Motor neuron (in vitro differentiated cells): Measurements from ENCODE around the gene AFP. TPM values are rescaled to one million over a fixed set of nuclear protein-coding genes. Genes with fewer than 3 reads are reported as not detected.

Source experiments
- ATAC-seq, 8 experiments: fragments of 200-7000 bp; cut with Tn5 transposase; replicated peaks in 6 of 8; 2 replicates each; pipeline ENCODE4 v1.8.0; 2021; ENCODE audit warnings: mild to moderate bottlenecking in 8 of 8, moderate library complexity in 8 of 8
- H3K27ac ChIP-seq, 2 donors: fragments of 250-450 bp; sonication (Bioruptor Pico); 2 replicates each; pipeline ENCODE4 v1.9.0; 2021; ENCODE audit warnings: antibody characterized with exemption in 2 of 2, mild to moderate bottlenecking in 2 of 2, moderate library complexity in 1 of 2
- H3K4me1 ChIP-seq, 2 donors: fragments of 250-450 bp; sonication (Bioruptor Pico); replicated peaks in 1 of 2; 2 replicates each; pipeline ENCODE4 v1.6.1; 2021; ENCODE audit warnings: antibody characterized with exemption in 2 of 2, mild to moderate bottlenecking in 2 of 2, moderate library complexity in 1 of 2
- H3K4me3 ChIP-seq, 5 donors: fragments of 250-450 bp; sonication (Bioruptor Pico); 2 replicates each; pipeline ENCODE4 v1.9.0; 2021; ENCODE audit warnings: antibody characterized with exemption in 5 of 5, mild to moderate bottlenecking in 5 of 5, moderate library complexity in 4 of 5
- WGBS, 10 experiments: fragments of 450-650 bp; shearing (Covaris generic); methylation state at CpG; one replicate each; pipeline ENCODE4 v1.0.0; 2022; 5-methylcytosine and 5-hydroxymethylcytosine counted together
- in situ Hi-C, 9 experiments: fragments of 400-800 bp; cut with MboI; loops; one replicate each; pipeline ENCODE4 v1.15.0; 2021; ENCODE audit warnings: low sequenced_read_pairs in 9 of 9, low pct_unique_long_range_greater_than_20kb in 2 of 9; ENCODE audit not compliant: unreplicated experiment in 9 of 9
- total RNA-seq, 8 experiments: library from RNA; unstranded; fragments of 300-600 nt; gene quantifications; 2 replicates each; pipeline versions ENCODE4 v1.2.3 to v1.2.4, GENCODE V29; 2022

AFP gene
- total RNA-seq, 8 experiments from 2014 or later = 0.33 to 3.4 (median 1.3) TPM; not detected in 4

DNA sequence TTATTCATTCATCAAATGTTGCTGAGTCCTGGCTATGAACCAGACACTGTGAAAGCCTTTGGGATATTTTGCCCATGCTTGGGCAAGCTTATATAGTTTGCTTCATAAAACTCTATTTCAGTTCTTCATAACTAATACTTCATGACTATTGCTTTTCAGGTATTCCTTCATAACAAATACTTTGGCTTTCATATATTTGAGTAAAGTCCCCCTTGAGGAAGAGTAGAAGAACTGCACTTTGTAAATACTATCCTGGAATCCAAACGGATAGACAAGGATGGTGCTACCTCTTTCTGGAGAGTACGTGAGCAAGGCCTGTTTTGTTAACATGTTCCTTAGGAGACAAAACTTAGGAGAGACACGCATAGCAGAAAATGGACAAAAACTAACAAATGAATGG, 1.7 kb upstream of the AFP start:
- Histone ChIP-seq H3K4me1 (no peaks in the 10 kb centered on the region), H3K4me3 (no peak overlapping the region), H3K27ac (no peak overlapping the region)
- 7 to 80% (median 53%) methylated on average over 2 to 3 of the region's 3 CpGs for WGBS, 10 experiments
- in situ Hi-C loops = no loop called here
- ATAC-seq = peak in 2 of 8 experiments; percentile 38 to 41

DNA sequence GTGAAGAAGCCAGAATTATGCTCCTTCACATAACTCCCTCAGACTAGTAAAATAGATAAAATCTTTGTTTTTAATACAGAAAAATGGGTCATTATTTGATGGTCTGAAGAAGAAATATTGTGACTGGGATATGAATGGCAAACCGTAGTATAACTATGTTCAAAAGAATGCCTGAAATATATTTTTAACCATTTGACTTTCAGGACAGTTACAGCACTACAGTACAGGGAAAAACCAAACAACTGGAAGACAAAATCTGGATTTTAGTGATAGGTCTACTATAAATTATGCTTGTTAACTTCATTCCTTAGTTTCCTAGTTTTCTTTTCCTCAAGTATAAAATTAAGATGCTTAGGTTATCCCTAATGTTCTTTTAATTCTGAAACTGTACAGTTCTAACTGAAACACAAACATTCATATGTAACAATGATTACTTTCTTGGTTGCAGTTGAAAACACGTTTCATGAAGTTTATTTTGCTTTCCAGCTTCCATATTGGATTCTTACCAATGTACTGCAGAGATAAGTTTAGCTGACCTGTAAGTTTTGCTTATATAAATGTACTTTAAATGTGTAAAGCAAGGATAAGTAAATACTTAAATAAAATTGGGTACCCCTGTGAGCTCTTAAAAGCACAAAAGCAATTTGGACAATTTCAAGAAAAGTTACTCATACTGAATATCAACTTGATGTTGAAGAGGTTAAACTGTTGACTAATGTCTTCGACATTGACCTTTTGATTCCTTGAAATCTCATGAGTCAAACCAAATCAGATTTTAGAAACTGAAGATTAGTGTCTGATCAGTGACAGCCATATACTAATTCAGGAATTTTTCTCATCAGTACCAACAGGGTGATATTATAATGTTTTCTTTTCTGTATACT, 895 bp downstream of the AFP start:
- Histone ChIP-seq H3K4me3 (no peak overlapping the region), H3K4me1 (no peaks in the 10 kb centered on the region), H3K27ac (no peak overlapping the region)
- in situ Hi-C loops = no loop called here
- ATAC-seq = no peak
- WGBS, 10 experiments = 11 to 100% (median 75%) methylated on average over 2 to 3 of the region's 3 CpGs

DNA sequence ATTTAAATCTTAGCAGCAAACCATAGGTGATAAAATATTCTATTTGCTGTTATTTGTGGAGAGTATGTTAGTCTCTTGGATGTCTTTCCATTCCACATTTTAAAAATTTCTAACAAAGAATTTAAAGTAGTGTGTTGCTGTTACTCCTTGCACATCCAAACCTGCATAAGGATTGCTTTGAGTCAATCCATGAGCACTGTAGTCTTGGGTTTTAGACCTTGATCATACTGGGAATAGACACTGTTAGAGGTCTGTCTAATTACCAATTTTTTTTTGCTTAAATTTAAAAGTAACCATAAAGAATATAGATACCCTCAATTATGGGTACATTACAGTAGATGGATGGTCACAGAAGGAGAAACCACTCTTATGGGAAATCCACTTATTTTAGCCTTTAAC, 1.5 kb downstream of the AFP start:
- no peak overlapping the region for H3K27ac ChIP-seq
- H3K4me3 ChIP-seq = no peak overlapping the region
- in situ Hi-C loops = no loop called here
- no peak for ATAC-seq
- no peaks in the 10 kb centered on the region for H3K4me1 ChIP-seq

DNA sequence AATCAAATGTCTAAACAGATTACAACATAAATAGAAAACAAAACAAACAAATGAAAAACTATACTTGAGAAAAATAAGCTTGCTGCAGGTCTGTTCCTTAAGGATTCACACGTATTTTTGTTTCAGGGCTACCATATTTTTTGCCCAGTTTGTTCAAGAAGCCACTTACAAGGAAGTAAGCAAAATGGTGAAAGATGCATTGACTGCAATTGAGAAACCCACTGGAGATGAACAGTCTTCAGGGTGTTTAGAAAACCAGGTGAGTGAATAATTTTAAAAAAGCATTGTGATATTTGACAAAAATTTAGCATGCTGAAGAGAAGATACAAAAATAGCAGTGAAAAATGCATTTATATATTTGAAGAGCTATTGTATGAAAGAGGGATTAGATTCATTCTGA, 2.0 kb downstream of the AFP start:
- Histone ChIP-seq H3K4me1 (no peaks in the 10 kb centered on the region), H3K4me3 (no peak overlapping the region), H3K27ac (no peak overlapping the region)
- no peak for ATAC-seq
- WGBS, 10 experiments = 0 to 100% (median 70%) methylated on average over 1 of the region's 1 CpG
- in situ Hi-C loops = no loop called here

DNA sequence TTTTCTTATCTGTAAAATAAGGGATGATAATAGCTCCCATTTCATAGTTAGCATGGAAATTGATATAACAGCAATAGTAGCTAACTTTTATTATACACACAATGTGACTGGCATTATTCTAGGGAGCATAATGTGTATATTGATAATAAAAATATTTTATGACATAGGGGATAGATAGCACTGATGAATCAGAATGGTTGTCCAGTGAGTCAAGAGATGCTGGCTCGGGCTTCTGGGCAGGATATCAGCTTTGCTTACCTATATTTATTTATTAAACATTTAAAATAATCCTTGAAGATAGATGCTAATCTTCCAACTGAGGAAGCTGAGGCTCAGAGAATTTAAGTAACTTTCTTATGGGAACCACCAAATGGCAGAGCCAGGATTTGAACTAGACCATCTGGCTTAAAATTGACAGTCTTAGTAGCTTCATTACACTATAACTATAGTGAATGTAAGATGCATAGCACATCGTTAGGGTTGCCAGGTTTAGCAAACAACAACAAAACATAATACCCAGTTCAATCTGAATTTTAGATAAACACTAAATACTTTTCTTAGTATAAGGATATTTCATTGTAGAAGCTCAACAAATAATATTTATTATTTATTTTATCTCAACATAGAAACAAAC, 2.7 kb downstream of the AFP start:
- 0 to 100% (median 80%) methylated on average over 1 to 2 of the region's 2 CpGs; no CpG with 5 or more reads in 1 of the 10 experiments for WGBS, 10 experiments
- in situ Hi-C loops = no loop called here
- Histone ChIP-seq H3K27ac (no peak overlapping the region), H3K4me1 (no peaks in the 10 kb centered on the region), H3K4me3 (no peak overlapping the region)
- ATAC-seq = no peak

DNA sequence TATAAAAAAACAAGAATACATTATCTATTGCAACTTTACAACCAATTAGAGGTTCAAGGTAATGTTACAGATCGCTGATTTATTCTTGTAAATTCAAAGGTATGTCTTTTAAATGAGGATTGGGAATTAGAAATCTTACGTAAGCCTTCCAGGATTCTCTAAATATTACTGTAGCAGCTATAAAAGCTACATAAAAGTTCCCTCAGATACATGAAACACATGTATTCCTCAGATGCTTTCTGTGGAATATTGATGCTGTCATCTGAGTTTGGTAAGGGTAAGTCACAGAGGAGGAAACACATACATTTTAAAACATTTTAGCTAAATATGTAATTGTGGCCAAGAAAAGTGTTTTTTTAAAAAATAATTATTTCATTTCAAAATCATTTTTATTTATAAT, 3.4 kb downstream of the AFP start:
- H3K27ac ChIP-seq = no peak overlapping the region
- in situ Hi-C loops = no loop called here

DNA sequence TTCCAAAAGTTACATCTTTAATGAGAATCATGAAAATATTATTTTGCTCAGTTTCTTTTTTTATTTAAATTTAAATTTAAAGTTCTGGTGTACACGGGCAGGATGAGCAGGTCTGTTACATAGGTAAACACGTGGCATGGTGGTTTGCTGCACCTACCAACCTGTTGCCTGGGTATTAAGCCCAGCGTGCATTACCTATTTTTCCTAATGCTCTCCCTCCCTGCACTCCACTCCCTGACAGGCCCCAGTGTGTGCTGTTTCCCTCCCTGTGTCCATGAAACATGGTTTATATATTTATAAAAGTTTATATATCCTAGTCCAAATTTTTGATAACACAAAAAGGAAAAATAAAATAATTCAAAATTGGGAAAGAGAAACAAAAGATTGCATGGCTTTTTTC, 4.0 kb downstream of the AFP start:
- no peak overlapping the region for H3K27ac ChIP-seq
- H3K4me1 ChIP-seq = no peaks in the 10 kb centered on the region
- H3K4me3 ChIP-seq = no peak overlapping the region
- in situ Hi-C loops = no loop called here
- no peak for ATAC-seq
- 0 to 92% (median 76%) methylated on average over 1 to 3 of the region's 3 CpGs for WGBS, 10 experiments

More for the DNA sequence above, 3.4 kb downstream of the AFP start:
- Histone ChIP-seq H3K4me3 (no peak overlapping the region), H3K4me1 (no peaks in the 10 kb centered on the region)
- 18 to 95% (median 79%) methylated on average over 2 of the region's 2 CpGs; no CpG with 5 or more reads in 1 of the 10 experiments for WGBS, 10 experiments
- ATAC-seq = no peak

DNA sequence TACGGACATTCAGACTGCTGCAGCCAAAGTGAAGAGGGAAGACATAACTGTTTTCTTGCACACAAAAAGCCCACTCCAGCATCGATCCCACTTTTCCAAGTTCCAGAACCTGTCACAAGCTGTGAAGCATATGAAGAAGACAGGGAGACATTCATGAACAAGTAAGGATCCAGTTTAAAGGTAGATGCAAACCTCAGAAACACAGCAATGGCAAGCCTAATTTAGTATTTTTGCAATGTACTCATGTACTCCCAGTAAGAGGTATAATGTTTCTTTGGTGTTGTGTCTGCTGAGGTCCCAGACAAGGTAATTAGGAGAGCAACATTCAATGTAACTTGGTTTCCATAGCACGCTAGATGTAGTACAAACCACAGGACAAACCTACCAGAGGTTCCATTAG, 4.6 kb downstream of the AFP start:
- no peak overlapping the region for H3K4me3 ChIP-seq
- in situ Hi-C loops = no loop called here
- H3K27ac ChIP-seq = no peak overlapping the region
- H3K4me1 ChIP-seq = no peaks in the 10 kb centered on the region
- 17 to 100% (median 93%) methylated on average over 1 to 3 of the region's 3 CpGs for WGBS, 10 experiments
- no peak for ATAC-seq

DNA sequence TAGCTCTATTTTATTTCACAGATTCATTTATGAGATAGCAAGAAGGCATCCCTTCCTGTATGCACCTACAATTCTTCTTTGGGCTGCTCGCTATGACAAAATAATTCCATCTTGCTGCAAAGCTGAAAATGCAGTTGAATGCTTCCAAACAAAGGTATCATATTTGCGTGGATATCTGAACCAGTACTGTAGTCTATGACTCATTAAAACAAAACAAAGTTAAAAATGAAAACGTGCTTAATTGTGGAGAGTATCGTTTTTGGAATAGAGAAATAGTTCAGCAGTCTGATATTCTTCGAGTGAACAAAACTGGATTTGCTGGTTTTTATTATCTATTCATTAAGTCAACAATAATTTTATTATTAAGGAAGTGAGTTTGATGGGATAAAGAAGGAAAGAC, 6.3 kb downstream of the AFP start:
- ATAC-seq = no peak
- WGBS, 10 experiments = 8 to 88% (median 74%) methylated on average over 4 to 5 of the region's 5 CpGs
- Histone ChIP-seq H3K4me1 (no peaks in the 10 kb centered on the region), H3K27ac (no peak overlapping the region), H3K4me3 (no peak overlapping the region)
- in situ Hi-C loops = no loop called here

DNA sequence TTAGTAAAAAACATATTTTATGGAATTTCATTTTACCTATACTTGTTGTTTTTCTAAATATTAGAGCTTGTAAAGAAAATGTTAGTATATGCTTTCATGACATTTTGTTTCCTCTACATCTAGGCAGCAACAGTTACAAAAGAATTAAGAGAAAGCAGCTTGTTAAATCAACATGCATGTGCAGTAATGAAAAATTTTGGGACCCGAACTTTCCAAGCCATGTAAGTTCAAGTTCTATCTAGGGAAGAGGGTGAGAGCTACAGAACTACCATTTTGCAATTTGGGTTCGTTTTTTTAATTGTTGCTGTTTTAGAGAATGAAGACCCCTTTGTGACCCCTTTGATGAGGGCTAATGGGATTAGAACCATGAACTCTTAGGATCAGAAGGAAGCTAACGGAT, 7.2 kb downstream of the AFP start:
- Histone ChIP-seq H3K4me3 (no peak overlapping the region), H3K4me1 (no peaks in the 10 kb centered on the region), H3K27ac (no peak overlapping the region)
- in situ Hi-C loops = no loop called here
- 6 to 100% (median 50%) methylated on average over 1 to 3 of the region's 3 CpGs for WGBS, 10 experiments
- ATAC-seq = no peak

DNA sequence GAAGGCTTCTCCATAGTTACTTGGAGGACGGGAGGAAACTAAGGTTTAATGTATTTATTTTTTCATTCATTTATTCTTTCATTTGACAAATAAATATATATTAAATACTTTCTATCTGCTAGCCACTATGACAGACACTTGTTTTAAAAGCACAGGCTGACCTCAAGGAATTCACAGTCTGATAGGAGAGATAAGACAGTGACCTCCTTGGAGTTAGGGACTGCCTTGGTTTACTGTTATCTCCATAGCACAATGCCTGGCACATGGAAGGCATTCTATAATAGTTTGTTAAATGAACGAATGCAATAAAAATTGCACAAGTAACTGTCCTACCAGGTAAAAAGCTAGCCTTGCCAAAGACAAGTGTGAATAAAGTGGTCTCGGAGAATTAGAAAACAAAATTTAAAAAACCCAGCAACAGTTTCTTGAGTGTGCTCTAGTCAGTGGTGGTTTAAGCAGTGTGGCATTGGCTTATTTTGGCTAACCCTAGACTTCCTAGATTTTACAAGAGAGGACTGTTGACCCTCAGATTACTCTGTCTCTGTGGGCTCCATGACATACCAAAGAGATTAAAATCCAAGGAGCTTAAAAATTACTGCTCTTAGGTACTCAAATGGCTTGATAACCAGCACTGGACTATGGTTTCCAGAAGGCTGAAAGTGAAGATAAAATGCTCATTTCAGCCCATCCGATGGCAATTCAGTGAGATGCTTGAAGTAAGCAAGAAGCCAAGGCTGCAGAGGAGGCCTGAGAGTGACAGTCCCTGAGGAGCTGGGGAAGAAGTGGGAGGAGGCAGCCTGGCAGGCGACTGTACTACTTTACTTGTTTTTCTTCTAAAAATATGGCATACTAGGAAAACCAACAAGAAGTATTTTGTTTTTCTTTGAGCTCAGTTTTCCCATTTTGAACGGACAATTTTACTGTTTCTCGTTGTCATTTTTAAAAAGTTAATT, 9.6 kb downstream of the AFP start:
- in situ Hi-C loops = no loop called here
- 45 to 100% (median 86%) methylated on average over 3 to 7 of the region's 7 CpGs; no CpG with 5 or more reads in 1 of the 10 experiments for WGBS, 10 experiments
- peaks cover 0 to 2% of the 10 kb centered on the region in 2 donors for H3K4me1 ChIP-seq
- no peak for ATAC-seq
- no peak overlapping the region for H3K4me3 ChIP-seq
- H3K27ac ChIP-seq = no peak overlapping the region

DNA sequence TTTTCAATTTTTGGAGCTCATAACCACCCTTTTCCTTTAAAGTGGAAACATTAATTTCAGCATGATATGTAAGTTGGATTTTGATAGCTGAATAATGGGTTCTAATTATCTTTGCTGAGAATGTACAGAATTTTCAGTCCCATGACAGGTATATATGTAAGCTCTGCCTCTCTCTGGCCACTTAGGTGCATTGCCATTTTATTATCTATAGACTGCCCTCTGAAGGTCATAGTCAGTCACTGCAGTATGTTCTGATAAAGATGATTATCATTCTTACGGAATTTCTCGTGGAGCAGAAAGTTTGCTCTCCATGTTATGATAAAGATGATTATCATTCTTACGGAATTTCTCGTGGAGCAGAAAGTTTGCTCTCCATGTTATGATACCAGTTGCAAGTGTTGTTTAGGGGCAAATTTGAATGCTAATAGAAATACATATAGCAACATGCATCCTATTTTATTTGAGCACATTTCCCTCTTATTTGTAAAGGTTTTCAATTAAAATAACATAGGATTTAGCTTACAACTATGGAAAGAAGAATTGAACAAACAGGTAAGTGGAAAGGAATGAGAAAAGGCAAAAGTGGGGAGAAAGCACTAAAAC, 10.4 kb downstream of the AFP start:
- H3K27ac ChIP-seq = no peak overlapping the region
- H3K4me3 ChIP-seq = no peak overlapping the region
- ATAC-seq = peak in 4 of 8 experiments; percentile 13 to 86 (median 58)
- WGBS, 10 experiments = 20 to 83% (median 40%) methylated on average over 1 to 3 of the region's 4 CpGs; no CpG with 5 or more reads in 7 of the 10 experiments
- peaks cover 0 to 2% of the 10 kb centered on the region in 2 donors for H3K4me1 ChIP-seq
- in situ Hi-C loops = no loop called here
